ENCODE measurements around the gene C1orf167.

Gene C1orf167

DNA sequence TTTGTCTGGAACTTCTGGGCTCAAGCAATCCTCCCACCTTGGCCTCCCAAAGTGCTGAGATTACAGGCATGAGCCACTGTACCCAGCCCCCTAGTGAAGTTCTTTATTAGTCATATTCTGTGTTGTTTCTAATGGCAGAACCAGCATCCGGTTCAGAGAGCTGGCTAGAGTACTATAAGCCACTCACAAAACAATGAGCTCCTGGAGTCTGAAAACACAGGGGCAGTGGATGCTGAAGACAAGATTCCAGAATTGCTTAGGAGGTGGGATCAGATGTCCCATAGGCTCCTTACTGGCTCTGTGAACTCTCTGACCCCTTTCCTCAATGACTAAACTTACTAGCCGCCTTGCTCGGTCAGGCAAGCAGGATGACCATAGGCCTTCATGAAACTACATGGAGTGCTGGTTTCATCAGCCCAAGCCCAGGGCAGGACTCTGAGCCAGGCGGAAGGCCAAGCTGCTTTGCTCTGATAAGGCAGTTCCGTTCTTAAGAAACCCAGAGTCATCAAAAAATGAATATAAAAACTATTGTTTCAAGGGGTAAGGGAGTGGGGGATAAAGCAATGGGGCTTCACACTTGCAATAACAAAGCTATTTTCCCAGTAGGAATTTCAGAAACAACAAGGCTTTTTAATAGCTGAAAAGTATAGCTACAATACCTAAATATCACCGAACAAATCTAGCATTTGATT is 35.7 kb downstream of the C1orf167 start:
- TF ChIP-seq, protein P1, sequence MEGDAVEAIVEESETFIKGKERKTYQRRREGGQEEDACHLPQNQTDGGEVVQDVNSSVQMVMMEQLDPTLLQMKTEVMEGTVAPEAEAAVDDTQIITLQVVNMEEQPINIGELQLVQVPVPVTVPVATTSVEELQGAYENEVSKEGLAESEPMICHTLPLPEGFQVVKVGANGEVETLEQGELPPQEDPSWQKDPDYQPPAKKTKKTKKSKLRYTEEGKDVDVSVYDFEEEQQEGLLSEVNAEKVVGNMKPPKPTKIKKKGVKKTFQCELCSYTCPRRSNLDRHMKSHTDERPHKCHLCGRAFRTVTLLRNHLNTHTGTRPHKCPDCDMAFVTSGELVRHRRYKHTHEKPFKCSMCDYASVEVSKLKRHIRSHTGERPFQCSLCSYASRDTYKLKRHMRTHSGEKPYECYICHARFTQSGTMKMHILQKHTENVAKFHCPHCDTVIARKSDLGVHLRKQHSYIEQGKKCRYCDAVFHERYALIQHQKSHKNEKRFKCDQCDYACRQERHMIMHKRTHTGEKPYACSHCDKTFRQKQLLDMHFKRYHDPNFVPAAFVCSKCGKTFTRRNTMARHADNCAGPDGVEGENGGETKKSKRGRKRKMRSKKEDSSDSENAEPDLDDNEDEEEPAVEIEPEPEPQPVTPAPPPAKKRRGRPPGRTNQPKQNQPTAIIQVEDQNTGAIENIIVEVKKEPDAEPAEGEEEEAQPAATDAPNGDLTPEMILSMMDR (IDR thresholded peaks at IDR 0.05; ENCODE audit: low read depth, low read length): no peak
- no peak overlapping the region for H3K4me3 ChIP-seq (ENCODE audit: low read depth, low read length)

DNA sequence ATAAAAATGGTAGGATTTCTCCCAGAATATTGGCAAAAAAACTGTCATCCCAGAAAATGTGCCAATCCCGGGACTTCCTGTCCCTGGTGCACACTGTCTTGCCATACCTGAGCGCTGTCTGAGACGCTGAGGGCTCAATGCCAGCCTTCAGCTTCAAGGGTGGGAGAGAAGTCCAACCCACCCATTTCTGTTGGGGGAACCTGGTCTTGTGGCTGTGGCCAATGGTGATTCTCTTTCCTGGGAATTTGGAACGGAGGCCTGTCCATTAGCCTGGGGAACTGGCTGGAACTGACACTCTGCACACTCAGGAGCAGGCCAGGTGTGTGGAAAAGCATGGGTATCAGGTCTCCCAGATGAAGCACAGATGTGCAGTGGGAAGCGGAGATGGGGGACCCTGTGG is 37.1 kb downstream of the C1orf167 start:
- no peak overlapping the region for H3K4me3 ChIP-seq (ENCODE audit: low read depth, low read length)
- TF ChIP-seq, protein P1 (IDR thresholded peaks at IDR 0.05; ENCODE audit: low read depth, low read length): no peak

DNA sequence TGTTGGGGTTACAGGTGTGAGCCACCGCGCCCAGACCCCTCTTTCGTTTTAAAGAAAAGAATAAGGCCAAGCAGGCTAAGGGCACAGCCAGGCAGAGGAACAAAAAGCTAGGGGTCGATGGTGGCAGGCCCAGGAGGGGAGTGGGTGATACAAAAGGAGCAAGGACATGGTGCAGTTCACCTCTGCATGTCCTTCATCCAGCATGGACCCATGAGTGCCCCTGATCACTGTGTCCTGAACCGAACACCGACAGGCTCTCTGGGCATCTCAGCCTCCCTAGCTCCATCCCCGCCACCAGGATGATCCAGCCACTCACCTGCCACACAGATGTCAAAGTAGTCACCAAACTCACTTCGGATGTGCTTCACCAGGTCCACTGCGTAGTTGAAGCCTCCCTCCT is 37.9 kb downstream of the C1orf167 start:
- TF ChIP-seq, protein P1 (IDR thresholded peaks at IDR 0.05; ENCODE audit: low read depth, low read length): no peak
- H3K4me3 ChIP-seq (ENCODE audit: low read depth, low read length): no peak overlapping the region

DNA sequence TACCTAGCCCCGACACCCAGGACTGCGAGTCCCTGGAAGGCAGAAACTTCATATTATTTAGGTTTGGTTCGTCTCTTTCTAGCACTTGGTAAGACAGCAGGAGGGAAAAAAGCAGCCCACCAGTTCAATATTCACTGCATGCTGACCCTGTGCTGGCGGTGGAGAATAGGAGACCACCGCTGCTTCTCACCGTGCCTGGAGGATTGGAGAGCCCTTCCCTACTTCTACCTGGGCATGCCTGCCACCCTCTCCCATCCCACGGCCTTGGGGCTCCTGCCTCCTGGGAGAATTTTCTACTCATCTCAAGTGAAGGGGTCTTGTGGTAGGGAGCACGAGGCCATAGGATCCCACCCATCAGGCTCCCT is 38.4 kb downstream of the C1orf167 start:
- H3K4me3 ChIP-seq (ENCODE audit: low read depth, low read length): no peak overlapping the region
- TF ChIP-seq, protein P1 (IDR thresholded peaks at IDR 0.05; ENCODE audit: low read depth, low read length): no peak

DNA sequence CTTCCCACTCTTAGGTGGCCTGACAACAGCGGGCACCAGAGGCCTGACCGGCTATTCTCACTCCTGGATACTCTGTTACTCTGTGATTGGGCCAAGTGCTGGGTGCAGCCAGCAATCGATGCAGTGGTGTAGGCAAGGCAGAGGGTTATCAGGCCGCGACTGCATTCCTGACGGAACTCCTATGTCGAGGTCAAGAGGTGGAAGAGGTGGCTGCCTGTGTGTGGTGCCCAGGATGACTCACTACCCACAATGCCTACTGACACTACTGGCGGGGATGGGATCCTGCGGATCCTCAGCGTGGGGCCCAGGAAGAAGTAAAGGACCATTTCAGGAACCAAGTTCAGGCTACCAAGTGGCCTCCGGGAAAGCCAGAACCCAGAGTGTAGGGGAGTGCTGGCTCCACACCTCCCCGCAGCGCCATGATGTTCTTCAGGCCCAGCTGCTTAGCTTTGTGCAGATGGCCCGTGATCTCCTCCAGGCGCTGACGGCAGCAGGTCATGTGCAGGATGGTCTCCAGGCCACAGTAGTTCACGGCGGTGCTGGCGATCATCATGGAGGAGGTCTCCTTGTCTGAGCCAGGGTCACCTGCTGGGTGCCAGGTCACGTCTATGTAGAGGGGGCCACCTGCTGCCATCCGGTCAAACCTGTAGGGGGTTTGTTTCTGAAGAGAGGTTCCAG is 38.9 kb downstream of the C1orf167 start:
- no peak overlapping the region for H3K4me3 ChIP-seq (ENCODE audit: low read depth, low read length)
- TF ChIP-seq, protein P1 (IDR thresholded peaks at IDR 0.05; ENCODE audit: low read depth, low read length): no peak

DNA sequence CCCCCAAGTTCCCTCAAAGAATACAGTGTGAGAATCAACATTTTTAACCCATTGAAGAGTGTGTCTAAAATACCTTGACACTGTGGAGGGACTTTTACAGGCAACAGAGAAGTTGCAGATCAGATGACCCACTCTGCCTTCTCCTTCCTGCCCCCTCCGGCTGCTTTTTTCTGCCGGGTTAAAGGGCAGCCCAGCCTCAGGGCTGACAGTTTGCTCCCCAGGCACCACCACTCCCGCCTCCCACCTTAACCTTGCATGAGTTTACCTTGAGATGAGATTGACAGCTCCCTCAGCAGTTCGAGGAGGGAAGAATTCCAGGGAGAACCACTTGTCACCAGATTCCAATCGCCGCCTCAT is 40.6 kb downstream of the C1orf167 start:
- H3K4me3 ChIP-seq (ENCODE audit: low read depth, low read length): peak overlapping the region; percentile 79
- TF ChIP-seq, protein P1 (IDR thresholded peaks at IDR 0.05; ENCODE audit: low read depth, low read length): no peak
